PC-3 (cell line): ENCODE results near the gene ANKRD13B. TPM values are rescaled to one million over a fixed set of nuclear protein-coding genes. Genes with fewer than 3 reads are reported as not detected.

Experiments
- ATAC-seq: fragments of 200-7000 bp; cut with Tn5 transposase; 2 replicates; pipeline ENCODE4 v1.9.1; 2020; ENCODE audit warnings: mild to moderate bottlenecking, moderate library complexity
- BruUV-seq: library from RNA; stranded (reverse); fragments of 400-500 nt; replicated peaks from 2 replicates; lab custom pipeline; 2021; lab: Mats Ljungman, UMichigan
- CTCF ChIA-PET: fragments of 300-600 bp; sonication (Branson Sonifier 250); formaldehyde crosslinking; loops from one replicate; lab custom pipeline; 2022; ENCODE audit warnings: antibody characterized with exemption; lab: Charles Lee
- POLR2A ChIA-PET: fragments of 300-600 bp; sonication (Branson Sonifier 250); formaldehyde crosslinking; loops from one replicate; lab custom pipeline; 2022; ENCODE audit warnings: antibody characterized with exemption; ENCODE audit not compliant: unreplicated experiment; lab: Charles Lee
- DNase-seq: peaks from one replicate; pipeline ENCODE4 v3.0.0-alpha.2; 2015
- H2AFZ ChIP-seq: fragments of 300-600 bp; sonication (generic); 2 replicates; pipeline ENCODE4 v1.6.0; 2016; ENCODE audit warnings: antibody characterized with exemption, low read length
- H3F3A ChIP-seq: fragments of 300-600 bp; sonication (generic); one replicate; pipeline ENCODE4 v1.6.0; 2017; ENCODE audit warnings: antibody characterized with exemption, low read length, control low read depth, mild to moderate bottlenecking; ENCODE audit not compliant: unreplicated experiment
- H3K27ac ChIP-seq: fragments of 300-600 bp; sonication (generic); 2 replicates; pipeline ENCODE4 v1.5.1; 2016; ENCODE audit warnings: mild to moderate bottlenecking, low read length
- H3K27me3 ChIP-seq: fragments of 300-600 bp; sonication (generic); 2 replicates; pipeline ENCODE4 v1.6.1; 2016; ENCODE audit warnings: low read length, mixed read lengths
- H3K36me3 ChIP-seq: fragments of 300-600 bp; sonication (generic); 2 replicates; pipeline ENCODE4 v1.6.1; 2016; ENCODE audit warnings: low read depth, mixed run types, low read length, mixed read lengths
- H3K4me1 ChIP-seq: fragments of 300-600 bp; sonication (generic); 2 replicates; pipeline ENCODE4 v1.5.1; 2016; ENCODE audit warnings: low read length; ENCODE audit not compliant: insufficient read depth
- H3K4me2 ChIP-seq: fragments of 300-600 bp; sonication (generic); 2 replicates; pipeline ENCODE4 v1.6.0; 2016; ENCODE audit warnings: low read length
- H3K4me3 ChIP-seq: fragments of 300-600 bp; sonication (generic); 2 replicates; pipeline ENCODE4 v1.5.1; 2016; ENCODE audit warnings: mild to moderate bottlenecking, low read length, mixed read lengths
- H3K79me2 ChIP-seq: fragments of 300-600 bp; sonication (generic); 2 replicates; pipeline ENCODE4 v1.6.1; 2017; ENCODE audit warnings: low read length, mixed read lengths
- H3K9ac ChIP-seq: fragments of 300-600 bp; sonication (generic); 2 replicates; pipeline ENCODE4 v1.6.0; 2016; ENCODE audit warnings: mild to moderate bottlenecking, low read length
- H3K9me2 ChIP-seq: fragments of 300-600 bp; sonication (generic); replicated peaks from 2 replicates; pipeline ENCODE4 v1.6.1; 2016; ENCODE audit warnings: mixed run types, low read length, mixed read lengths
- H3K9me3 ChIP-seq: fragments of 300-600 bp; sonication (generic); 2 replicates; pipeline ENCODE4 v1.6.1; 2016; ENCODE audit warnings: low read length, mixed read lengths
- H4K20me1 ChIP-seq: fragments of 300-600 bp; sonication (generic); 2 replicates; pipeline ENCODE4 v1.6.1; 2016; ENCODE audit warnings: low read length, mixed read lengths
- CTCF ChIP-seq: fragments of 300-600 bp; sonication (generic); conservative IDR thresholded peaks from 2 replicates; pipeline ENCODE4 v1.5.1; 2017; ENCODE audit warnings: antibody characterized with exemption, low read depth, mild to moderate bottlenecking, low read length
- EZH2 ChIP-seq: fragments of 300-600 bp; sonication (generic); IDR thresholded peaks from one replicate; pipeline ENCODE4 v1.6.1; 2017; ENCODE audit warnings: antibody characterized with exemption, mild to moderate bottlenecking, low read length; ENCODE audit not compliant: unreplicated experiment
- EZH2phosphoT487 ChIP-seq: fragments of 300-600 bp; sonication (generic); IDR thresholded peaks from 2 replicates; pipeline ENCODE4 v1.6.1; 2018; ENCODE audit warnings: mild to moderate bottlenecking, antibody characterized with exemption, low read length, borderline replicate concordance
- intact Hi-C: fragments of 100-400 bp; cut with micrococcal nuclease; formaldehyde crosslinking; loops from 2 replicates; pipeline ENCODE4 v1.9.0; 2023
- total RNA-seq: library from RNA; depleted of rRNA; stranded (reverse); fragments of >200 nt; gene quantifications from 2 replicates; pipeline ENCODE4 v1.2.3, GENCODE V29; 2014

ANKRD13B gene
- total RNA-seq, 1 experiment from 2014 or later, result 11.2 TPM

- POLR2A ChIA-PET, result no interaction called here
- ATAC-seq, result no peak
- Histone ChIP-seq H3K9ac (no peak overlapping the region), H4K20me1 (no peaks in the 10 kb centered on the region), H3K4me2 (no peak overlapping the region), H3K9me2 (no peaks in the 10 kb centered on the region), H3F3A (no peaks in the 10 kb centered on the region), H3K27ac (no peak overlapping the region), H3K9me3 (no peaks in the 10 kb centered on the region), H3K4me1 (no peaks in the 10 kb centered on the region), H3K79me2 (no peaks in the 10 kb centered on the region), H2AFZ (no peak overlapping the region), H3K36me3 (no peaks in the 10 kb centered on the region), H3K27me3 (no peaks in the 10 kb centered on the region), H3K4me3 (no peak overlapping the region)
- CTCF ChIA-PET, result no interaction called here
- intact Hi-C loops, result no loop called here
- no TSS peak for BruUV-seq
- DNase-seq, result no peak
- no peak for TF ChIP-seq CTCF
- no peak for TF ChIP-seq EZH2
- TF ChIP-seq EZH2phosphoT487, result no peak
Observed at GRCh38 chr17:29562615-29563014, 30.3 kb upstream of the ANKRD13B start.

GRCh38 chr17:29563816-29564215 is 29.1 kb upstream of the ANKRD13B start:
- no peak for ATAC-seq
- Histone ChIP-seq H3K36me3 (no peaks in the 10 kb centered on the region), H3K9me3 (no peaks in the 10 kb centered on the region), H3K27ac (no peak overlapping the region), H3K9ac (no peak overlapping the region), H3K4me1 (no peaks in the 10 kb centered on the region), H4K20me1 (no peaks in the 10 kb centered on the region), H3F3A (no peaks in the 10 kb centered on the region), H3K4me2 (no peak overlapping the region), H2AFZ (no peak overlapping the region), H3K4me3 (no peak overlapping the region), H3K9me2 (no peaks in the 10 kb centered on the region), H3K27me3 (no peaks in the 10 kb centered on the region), H3K79me2 (no peaks in the 10 kb centered on the region)
- TF ChIP-seq CTCF, result no peak
- TF ChIP-seq EZH2phosphoT487, result no peak
- no peak for TF ChIP-seq EZH2
- intact Hi-C loops, result no loop called here
- ChIA-PET POLR2A (no interaction called here), CTCF (interaction anchor here (0.6 kb wide), 1 partner anchor 28 kb away, joined by 3 read pairs; no protein-coding TSS in a partner anchor)
- no peak for DNase-seq
- no TSS peak for BruUV-seq

- no peaks in the 10 kb centered on the region for H3K9me3 ChIP-seq
- CTCF ChIA-PET, result no interaction called here
- intact Hi-C loops, result no loop called here
- TF ChIP-seq EZH2phosphoT487 (no peak), CTCF (no peak), EZH2 (no peak)
- no peak overlapping the region for H3K27ac ChIP-seq
- no peak for DNase-seq
- no peaks in the 10 kb centered on the region for H3K36me3 ChIP-seq
- H3F3A ChIP-seq, result no peaks in the 10 kb centered on the region
- peak overlapping the region; percentile 98 for H3K4me2 ChIP-seq
- H3K4me1 ChIP-seq, result peaks cover 7% of the 10 kb centered on the region; the same call in 1 of the 2 replicates
- no peaks in the 10 kb centered on the region for H3K27me3 ChIP-seq
- POLR2A ChIA-PET, result no interaction called here
- peak overlapping the region; percentile 85 for H3K4me3 ChIP-seq
- no peak overlapping the region for H3K9ac ChIP-seq
- BruUV-seq, result TSS peak; percentile 19
- no peaks in the 10 kb centered on the region for H3K9me2 ChIP-seq
- H2AFZ ChIP-seq, result no peak overlapping the region
- H4K20me1 ChIP-seq, result no peaks in the 10 kb centered on the region
- no peaks in the 10 kb centered on the region for H3K79me2 ChIP-seq
- no peak for ATAC-seq
Observed at GRCh38 chr17:29565643-29566472, 27.1 kb upstream of the ANKRD13B start.
